ENCODE measurements around the gene MDN1.

DNA sequence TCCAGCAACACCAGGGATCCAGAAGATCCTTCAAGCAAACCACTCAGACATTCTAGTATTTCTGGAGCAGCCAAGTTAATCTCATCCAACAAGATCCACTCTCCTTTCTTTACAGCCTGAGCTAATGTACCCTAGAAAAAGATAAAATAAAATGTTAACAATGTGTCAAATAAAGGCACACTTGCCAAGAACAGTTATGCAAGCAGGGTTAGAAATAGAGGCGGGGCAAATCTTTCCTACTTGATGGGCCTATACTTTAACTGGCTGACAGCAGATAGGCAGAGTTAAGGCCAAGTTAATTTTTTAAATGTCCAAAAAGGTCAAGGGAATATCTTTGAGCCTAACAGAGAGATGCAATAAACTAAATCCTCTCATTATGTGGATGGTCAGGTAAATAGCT is 60.8 kb downstream of the MDN1 start:
- TF ChIP-seq, protein P1, sequence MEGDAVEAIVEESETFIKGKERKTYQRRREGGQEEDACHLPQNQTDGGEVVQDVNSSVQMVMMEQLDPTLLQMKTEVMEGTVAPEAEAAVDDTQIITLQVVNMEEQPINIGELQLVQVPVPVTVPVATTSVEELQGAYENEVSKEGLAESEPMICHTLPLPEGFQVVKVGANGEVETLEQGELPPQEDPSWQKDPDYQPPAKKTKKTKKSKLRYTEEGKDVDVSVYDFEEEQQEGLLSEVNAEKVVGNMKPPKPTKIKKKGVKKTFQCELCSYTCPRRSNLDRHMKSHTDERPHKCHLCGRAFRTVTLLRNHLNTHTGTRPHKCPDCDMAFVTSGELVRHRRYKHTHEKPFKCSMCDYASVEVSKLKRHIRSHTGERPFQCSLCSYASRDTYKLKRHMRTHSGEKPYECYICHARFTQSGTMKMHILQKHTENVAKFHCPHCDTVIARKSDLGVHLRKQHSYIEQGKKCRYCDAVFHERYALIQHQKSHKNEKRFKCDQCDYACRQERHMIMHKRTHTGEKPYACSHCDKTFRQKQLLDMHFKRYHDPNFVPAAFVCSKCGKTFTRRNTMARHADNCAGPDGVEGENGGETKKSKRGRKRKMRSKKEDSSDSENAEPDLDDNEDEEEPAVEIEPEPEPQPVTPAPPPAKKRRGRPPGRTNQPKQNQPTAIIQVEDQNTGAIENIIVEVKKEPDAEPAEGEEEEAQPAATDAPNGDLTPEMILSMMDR (IDR thresholded peaks at IDR 0.05 in 8 of 11, conservative IDR thresholded peaks at IDR 0.05 in 3 of 11), result no peak
- TF ChIP-seq POLR2A (IDR thresholded peaks at IDR 0.05) (no peak), POLR2AphosphoS5 (IDR thresholded peaks at IDR 0.05) (no peak)
